ENCODE data around the gene RNF227.

DNA sequence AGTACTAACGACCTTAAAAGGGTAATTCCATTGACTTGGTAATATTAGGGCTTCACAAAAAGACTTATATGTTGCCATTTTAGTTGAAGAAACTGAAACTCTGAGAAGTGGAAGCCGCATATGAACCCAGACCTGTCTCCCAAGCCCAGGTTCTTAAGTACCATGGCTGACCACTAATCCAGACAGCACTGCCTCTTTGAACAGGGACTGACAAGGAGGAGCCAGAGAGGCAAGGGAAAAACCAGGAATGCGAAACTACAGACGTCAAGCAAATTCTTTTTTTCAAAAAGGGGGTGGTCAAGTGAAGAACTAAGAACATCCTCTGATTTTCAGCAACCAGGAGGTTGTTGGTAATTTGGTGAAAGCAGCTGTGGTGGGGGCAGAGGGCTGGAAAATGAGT is 43.0 kb downstream of the RNF227 start:
- TF ChIP-seq, protein P1, sequence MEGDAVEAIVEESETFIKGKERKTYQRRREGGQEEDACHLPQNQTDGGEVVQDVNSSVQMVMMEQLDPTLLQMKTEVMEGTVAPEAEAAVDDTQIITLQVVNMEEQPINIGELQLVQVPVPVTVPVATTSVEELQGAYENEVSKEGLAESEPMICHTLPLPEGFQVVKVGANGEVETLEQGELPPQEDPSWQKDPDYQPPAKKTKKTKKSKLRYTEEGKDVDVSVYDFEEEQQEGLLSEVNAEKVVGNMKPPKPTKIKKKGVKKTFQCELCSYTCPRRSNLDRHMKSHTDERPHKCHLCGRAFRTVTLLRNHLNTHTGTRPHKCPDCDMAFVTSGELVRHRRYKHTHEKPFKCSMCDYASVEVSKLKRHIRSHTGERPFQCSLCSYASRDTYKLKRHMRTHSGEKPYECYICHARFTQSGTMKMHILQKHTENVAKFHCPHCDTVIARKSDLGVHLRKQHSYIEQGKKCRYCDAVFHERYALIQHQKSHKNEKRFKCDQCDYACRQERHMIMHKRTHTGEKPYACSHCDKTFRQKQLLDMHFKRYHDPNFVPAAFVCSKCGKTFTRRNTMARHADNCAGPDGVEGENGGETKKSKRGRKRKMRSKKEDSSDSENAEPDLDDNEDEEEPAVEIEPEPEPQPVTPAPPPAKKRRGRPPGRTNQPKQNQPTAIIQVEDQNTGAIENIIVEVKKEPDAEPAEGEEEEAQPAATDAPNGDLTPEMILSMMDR (IDR thresholded peaks at IDR 0.05; ENCODE audit: low read depth, low read length) = no peak
- no peak for TF ChIP-seq POLR2A (IDR thresholded peaks at IDR 0.05; ENCODE audit: extremely low read depth, insufficient read length)
- no peak for TF ChIP-seq MYC (IDR thresholded peaks at IDR 0.05; ENCODE audit: low read depth, low read length)
- TF ChIP-seq, protein P2, sequence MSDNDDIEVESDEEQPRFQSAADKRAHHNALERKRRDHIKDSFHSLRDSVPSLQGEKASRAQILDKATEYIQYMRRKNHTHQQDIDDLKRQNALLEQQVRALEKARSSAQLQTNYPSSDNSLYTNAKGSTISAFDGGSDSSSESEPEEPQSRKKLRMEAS (IDR thresholded peaks at IDR 0.05; ENCODE audit: low read depth, low read length) = no peak

Data from NB4 (cell line).